IMR-90 (cell line): ENCODE data around the gene TRIM46.

Source experiments
- CEBPB ChIP-seq: IDR thresholded peaks from 2 replicates; pipeline ENCODE4 v1.6.1; 2012; ENCODE audit warnings: low read depth, low read length, improper control_type of control experiment
- CTCF ChIP-seq: conservative IDR thresholded peaks from 2 replicates; pipeline ENCODE4 v1.5.1; 2012; ENCODE audit warnings: mild to moderate bottlenecking, low read depth, low read length, improper control_type of control experiment
- ELK1 ChIP-seq: fragments of 150-350 bp; IDR thresholded peaks from 2 replicates; pipeline ENCODE4 v1.6.1; 2016; ENCODE audit warnings: low read depth, mild to moderate bottlenecking, low read length, moderate library complexity, borderline replicate concordance
- MAFK ChIP-seq: IDR thresholded peaks from 2 replicates; pipeline ENCODE4 v1.6.1; 2012; ENCODE audit warnings: low read depth, low read length, improper control_type of control experiment
- MAZ ChIP-seq: IDR thresholded peaks from 2 replicates; pipeline ENCODE4 v1.6.1; 2012; ENCODE audit warnings: low read depth, mild to moderate bottlenecking, low read length, improper control_type of control experiment, moderate library complexity, borderline replicate concordance
- POLR2A ChIP-seq: IDR thresholded peaks from 2 replicates; pipeline ENCODE4 v1.6.1; 2012; ENCODE audit warnings: mild to moderate bottlenecking, low read depth, low read length
- RAD21 ChIP-seq: IDR thresholded peaks from 2 replicates; pipeline ENCODE4 v1.6.1; 2012; ENCODE audit warnings: low read length, improper control_type of control experiment
- SMC3 ChIP-seq: fragments of 150-350 bp; IDR thresholded peaks from 2 replicates; pipeline ENCODE4 v1.6.1; 2016; ENCODE audit warnings: low read depth, mild to moderate bottlenecking, antibody characterized with exemption, low read length, moderate library complexity
- USF2 ChIP-seq: fragments of 150-350 bp; IDR thresholded peaks from 2 replicates; pipeline ENCODE4 v1.6.1; 2017; ENCODE audit warnings: mild to moderate bottlenecking, antibody characterized with exemption, low read length, low read depth

- TF ChIP-seq MAFK (no peak), CTCF (no peak), RAD21 (no peak), ELK1 (no peak), POLR2A (no peak), SMC3 (no peak), MAZ (no peak), USF2 (no peak), CEBPB (no peak)
Measured at GRCh38 chr1:155131285-155131684, 42.4 kb upstream of the TRIM46 start.
